NCI-H2081 treated with DMSO at 0.1 percent for 48 hours (cell line): ENCODE measurements around the gene JARID2.
"Not testable (repeated sequence)": the region's sequence is repeated elsewhere in the genome, so short reads cannot be mapped to it uniquely, and the experiment has no call there.

Source experiments
- DNase-seq: peaks from one replicate; lab custom pipeline; 2025; lab: John Stamatoyannopoulos, UW

Gene JARID2

DNA sequence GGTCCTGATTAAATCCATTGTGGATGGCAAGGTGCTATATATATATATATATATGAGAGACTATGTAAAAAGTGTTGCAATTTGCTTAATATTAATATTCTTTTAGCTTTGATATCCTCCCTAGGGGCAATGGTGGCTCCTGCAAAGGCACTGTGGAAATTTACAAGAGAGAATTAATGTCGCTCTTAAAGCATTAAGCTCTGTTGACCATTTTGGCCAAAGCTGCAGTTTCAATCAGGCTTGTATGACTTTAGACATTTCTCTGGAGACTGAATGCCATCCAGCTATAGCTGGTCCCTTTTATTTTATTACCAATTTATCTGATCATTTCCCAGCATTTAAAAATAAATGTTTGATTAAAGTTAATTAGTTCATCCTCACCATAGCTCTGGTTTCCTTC lies 155.3 kb downstream of the JARID2 start:
- no peak for DNase-seq

DNA sequence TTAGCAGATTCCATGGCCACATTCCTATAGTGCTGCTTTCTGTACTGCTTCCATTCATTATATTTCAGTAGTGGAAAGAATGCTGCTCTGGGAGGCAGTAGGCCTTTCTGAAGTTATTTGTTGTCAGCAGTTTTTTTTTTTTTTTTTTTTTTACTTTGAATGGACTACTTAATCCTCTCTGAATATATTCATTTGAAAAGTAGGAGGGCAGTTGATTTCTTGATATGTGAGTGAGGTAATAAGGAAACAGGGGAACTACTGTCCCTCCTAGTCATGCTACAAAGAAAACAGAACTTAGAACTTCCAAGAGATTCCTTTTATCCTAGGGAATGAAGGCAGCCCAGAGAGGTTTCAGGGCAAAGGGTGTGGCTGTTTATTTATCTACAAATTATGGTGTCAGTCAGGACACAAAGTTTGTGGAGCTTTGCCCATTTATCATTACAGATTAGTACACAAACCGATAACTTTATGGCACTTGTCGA lies 155.9 kb downstream of the JARID2 start:
- no peak for DNase-seq

DNA sequence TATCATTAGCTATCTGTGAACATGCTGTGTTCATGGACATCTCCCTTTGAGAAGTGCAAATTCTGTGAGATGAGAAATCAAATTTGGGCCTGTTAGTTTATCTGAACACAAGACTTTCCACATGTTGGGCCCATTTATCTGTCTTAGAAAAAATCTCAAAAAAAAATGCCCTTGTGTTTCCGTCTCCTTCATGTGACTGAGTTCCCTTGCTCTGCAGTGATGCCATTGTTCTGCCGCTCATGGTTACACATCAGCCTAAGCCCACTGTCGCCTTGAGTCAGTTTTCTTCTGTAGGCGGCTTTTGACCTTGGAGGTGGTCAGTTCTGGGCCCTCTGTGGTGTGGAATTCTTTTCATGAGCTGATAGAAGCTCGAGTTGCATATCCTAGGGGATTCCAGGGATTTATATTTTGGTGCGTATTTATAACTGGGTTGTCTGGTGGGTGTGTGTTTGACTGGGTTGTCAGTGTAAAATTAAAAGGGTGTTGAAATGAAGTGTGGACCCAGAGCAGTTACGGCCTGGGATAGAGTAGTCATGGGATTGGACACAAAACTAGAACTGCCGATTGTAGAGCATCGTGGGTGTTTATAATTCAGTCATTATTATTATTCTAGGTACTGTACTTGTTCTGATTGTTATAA lies 156.7 kb downstream of the JARID2 start:
- DNase-seq: no peak

DNA sequence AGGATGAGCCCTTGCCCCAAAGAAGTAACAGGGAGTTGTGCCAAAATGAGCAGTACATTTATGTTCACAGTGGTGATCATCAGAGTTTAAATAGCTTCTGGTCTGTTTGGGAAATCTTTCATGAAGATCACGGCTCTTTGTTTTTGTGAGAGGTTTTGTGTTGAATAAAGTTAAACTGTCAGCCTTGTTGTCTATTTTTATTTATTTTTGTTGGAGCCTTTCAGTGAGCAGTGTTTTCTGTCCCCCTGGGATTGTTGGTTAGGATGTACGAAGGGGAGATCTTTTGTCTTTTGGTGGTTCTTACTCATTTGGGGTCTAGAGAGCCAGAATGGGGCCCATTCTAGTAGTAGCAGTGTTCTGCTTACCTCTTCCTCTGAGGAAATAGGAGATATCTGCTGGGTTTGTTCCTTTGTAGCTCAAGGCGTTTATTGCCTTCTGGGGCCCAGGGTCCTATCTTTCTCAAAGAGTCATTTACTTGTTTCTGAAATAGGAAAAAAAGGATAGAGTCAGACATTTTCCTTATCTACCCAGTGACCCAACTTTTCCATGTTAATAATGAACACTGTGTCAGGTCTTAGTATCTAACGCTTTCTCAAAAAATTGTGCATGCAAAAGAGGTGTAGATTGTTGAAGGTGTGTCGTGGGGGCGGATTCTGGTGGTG lies 157.4 kb downstream of the JARID2 start:
- DNase-seq: no peak

DNA sequence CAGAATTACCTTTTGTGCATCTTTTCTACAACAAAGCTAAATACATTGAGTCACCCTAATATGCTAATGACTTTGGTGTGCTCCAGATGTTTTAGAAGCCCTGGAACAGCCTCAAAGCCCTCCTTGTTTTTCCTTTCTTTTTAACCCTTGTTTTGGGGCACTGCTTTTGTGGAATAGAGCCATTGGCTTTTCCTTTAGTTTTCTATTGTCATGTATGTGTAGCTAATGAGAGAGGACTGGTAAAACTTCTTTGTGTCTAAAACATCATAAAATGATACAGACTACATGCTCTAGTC lies 158.8 kb downstream of the JARID2 start:
- no peak for DNase-seq

DNA sequence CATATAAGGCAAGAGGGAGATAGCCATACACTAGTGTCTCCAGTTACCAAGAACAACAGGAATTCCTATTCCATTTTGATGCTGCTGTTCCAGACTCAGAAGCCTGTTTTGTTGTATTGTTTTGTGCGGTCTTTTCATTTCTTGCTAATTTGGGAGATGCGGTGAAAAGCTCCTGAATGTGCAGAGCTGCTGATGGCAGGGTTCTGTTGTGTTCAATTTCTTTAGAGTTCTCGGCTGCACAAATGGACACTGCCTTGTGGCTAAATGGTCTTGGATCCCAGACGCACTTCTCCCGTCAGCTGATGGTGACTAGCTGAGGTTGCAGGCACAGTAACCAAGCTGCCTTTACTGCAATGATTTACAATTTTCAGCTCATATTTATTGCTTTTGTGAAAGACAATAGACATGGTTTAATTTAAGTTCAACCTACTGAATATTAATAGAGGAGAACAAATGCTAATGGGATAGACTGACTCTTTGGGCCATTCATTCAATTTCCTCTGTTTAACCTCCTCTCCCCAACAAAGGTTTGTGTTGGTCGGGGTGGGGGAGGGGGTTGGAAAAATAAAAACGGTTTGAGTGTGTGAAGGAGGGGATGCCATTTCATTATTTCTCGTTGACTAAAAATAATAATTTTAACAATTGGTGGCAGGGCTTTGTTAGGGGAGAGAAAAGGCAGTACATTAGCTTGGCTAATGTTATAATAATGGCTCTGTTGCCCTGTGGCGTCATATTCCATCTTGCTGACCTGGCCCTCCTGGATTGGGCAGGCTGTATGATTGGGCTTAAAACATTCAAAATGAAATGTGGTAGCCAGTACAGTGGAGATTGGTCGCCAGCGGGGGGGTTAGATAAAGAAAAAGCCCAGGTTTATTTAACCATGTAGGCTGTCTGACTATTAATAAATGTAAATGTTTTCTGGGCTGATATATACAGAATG lies 159.5 kb downstream of the JARID2 start:
- DNase-seq: no peak

DNA sequence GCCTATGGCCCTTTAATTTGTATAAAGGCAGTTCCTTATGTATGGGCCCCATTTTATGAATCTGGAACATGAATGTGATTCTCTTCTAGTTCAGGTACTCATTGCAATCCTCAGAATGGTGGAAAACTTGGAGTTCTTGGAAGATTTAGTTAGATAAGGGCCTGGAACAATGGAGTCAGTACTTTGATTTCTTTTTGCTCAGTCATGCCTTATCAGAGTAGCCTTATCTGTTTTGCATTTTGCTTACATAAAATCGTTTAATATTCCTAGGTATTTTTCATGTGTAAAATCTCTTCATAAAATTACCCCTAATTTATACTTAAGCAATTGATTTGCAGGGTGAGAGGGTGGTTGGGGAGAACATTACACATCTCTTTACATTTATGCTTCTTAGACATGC lies 160.6 kb downstream of the JARID2 start:
- no peak for DNase-seq

DNA sequence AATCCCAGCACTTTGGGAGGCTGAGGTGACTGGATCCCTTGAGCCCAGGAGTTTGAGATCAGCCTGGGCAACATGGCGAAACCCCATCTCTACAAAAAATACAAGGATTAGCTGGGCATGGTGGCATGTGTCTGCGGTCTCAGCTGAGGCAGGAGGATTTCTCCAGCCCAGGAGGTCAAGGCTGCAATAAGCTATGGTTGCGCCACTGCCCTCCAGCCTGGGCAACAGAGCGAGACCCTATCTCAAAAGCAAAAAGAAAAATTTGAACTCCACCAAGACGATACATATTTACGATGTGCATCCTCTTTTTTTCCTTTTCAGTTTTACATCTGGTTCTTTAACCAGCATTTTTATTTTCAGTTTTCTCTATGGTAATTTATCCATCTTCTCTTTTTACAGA lies 162.1 kb downstream of the JARID2 start:
- no peak for DNase-seq

DNA sequence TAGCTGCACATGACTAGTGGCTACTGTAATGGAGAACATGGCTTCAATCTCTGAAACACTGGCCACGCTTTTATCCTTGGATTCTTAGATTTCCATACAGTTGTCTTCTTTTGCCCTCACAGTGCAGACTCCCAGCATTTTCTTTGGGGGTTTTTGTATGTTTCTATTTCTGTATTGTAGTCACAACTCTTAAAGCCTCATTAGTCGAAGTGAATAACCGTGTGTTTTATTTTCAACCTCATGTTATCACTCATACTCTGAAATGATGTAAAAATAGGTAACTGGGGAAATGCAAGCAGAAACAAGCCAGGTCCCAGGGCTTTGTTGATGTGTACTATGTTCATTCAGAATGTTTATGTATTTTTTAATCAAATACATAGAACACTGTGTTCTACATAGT lies 162.9 kb downstream of the JARID2 start:
- DNase-seq: no peak

DNA sequence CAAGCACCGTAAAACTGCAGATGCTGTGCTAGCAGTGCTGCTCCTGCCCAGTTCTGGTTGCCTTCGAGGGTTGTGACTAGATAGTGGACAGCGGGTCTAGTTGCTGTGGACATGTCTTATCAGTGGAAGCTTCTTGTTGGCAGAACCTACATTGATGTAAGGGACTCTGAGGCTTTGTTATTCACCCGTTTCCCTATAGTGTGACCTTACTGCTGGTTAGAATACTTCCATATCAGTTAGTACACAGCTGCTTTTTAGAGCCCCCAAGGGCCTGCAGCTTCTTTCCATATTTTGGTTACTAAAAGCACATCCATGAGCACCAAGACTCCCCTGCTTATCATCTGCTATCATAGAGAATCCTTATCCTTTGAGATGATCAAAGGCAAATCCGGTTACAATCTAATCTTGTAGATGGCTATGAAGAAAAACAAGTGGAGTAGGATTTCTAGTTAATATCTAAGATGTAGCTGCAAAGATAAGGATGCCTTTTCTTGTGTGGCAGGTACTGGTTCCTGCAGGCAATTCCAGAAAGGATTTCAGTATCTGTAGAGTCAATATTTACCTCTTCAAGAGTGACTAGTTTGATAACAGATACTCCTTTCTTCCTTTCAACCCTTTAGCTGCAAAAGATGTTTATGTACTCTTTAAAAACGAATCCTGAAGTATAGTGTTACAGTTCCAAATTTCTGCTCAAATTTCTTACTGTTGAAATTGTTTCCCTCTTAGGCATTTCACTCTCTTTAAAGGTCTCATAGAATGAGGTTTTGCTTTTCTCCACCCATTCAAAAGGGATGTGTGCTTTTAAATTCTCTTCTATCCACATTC lies 163.6 kb downstream of the JARID2 start:
- no peak for DNase-seq

DNA sequence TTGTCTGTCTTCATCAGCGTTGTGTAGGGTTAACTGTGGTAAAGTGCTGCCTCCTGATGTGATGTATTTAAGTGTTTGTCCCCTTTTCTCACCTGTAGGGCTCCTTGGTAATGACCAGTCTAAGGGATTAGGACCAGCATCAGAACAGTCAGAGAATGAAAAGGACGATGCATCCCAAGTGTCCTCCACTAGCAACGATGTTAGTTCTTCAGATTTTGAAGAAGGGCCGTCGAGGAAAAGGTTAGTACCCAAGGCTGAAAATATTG lies 164.2 kb downstream of the JARID2 start:
- no peak for DNase-seq

DNA sequence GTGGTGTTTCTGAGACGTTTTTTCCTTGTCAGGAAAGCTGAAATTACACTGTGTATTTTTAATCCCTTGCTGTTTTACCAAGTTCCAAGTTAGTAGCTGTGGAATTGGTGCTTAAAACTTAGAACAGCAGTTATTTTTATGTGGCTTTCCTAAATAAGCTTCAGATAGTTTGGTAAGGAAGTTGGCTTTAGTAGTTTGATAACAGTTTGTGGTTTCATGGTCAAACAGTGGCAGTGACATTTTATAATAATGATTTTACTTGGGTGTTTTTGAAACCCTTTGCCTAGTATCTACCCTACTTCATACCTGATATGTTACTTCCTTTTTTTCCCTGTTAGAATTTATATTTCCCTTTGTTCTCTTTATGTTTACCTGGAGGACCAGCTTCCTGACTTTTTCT lies 164.9 kb downstream of the JARID2 start:
- DNase-seq: no peak

DNA sequence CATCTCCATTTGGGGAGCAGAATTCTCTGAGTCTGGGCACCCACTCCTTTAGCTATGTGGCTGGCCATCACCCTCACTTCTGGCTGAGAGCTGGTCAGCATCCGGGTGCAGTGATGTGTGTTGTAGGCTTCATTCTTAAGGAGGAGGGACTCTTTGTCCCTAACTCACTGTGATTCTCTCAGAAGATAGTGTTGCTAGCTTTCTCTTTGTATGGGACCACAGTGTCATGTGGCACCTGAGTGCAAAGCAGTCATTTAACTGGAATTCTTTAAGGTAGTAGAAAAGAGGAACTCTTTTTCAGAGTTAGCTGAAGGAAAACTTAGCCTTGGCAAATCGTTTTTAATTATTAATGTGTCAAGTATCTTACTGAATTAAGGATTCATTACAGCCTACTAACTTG lies 165.9 kb downstream of the JARID2 start:
- no peak for DNase-seq

DNA sequence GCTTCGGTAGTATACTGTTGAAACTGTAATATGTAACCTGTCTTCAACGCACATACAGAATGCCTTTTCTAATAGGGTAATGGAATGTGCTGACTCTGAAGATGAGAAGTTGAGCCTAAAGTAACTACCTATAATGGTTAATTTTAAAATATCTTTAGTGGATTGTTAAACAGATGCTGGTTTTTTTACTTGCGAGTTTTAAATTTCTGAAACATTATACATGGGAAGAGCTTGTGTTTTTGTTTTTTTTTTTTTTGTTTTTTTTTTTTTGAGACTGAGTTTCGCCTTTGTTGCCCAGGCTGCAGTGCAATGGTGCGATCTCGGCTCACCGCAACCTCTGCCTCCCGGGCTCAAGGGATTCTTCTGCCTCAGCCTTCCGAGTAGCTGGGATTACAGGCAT lies 166.9 kb downstream of the JARID2 start:
- DNase-seq: no peak

DNA sequence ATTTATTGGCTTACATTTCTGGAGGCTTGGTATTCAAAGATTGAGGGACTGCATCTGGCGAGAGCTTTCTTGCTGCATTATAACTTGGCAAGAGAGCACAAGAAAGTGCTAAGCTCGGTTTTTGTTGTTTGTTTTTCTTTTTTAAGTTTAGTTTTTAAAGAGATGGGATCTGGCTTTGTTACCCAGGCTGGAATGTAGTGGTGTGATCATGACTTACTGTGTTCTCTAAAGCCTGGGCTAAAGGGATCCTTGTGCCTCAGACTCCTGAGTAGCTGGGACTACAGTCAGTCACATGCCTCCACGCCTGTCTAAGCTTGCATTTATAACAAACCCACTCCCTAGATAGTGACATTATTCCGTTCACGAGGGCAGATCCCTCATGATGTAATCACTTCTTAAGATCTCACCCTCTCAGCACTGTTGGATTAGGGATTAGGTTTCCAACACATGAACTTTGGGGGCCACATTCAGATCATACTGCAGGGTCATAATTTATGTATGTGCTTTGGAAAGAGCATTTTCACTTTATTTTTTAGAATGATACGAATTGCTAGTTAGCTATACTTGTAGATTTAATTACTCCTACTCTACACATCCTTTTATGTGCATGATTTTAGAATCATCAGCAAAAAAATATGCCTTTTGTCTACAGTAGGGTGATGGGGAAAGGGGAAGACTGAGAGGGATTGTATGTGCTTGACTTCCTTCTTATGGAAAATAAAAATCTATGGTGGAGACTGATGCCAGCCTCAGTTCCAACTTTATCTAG lies 167.8 kb downstream of the JARID2 start:
- no peak for DNase-seq

DNA sequence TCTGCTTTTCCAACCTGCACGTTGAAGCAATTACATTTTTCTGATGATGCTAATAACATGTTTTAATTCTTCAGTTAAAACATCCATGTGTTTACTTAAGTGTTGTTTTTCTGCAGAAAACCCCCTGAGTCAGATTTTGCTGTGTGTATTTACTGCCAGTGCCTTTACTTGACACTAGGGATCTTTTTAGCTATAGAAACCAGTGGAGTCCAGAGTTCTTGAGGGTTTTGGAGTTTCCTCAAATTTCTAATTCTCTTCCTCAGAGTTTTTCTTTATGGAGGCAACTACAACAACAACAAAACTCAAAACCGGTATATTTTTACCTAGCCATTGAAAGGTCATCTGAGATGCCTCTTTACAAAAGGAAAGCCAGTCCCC lies 168.4 kb downstream of the JARID2 start:
- no peak for DNase-seq

DNA sequence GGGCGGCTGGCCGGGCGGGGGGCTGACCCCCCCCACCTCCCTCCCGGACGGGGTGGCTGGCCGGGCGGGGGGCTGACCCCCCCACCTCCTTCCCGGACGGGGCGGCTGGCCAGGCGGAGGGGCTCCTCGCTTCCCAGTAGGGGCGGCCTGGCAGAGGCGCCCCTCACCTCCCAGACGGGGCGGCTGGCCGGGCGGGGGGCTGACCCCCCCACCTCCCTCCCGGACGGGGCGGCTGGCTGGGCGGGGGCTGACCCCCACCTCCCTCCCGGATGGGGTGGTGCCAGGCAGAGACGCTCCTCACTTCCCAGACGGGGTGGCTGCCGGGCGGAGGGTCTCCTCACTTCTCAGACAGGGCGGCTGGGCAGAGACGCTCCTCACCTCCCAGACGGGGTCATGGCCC lies 169.8 kb downstream of the JARID2 start:
- not testable (repeated sequence) for DNase-seq

DNA sequence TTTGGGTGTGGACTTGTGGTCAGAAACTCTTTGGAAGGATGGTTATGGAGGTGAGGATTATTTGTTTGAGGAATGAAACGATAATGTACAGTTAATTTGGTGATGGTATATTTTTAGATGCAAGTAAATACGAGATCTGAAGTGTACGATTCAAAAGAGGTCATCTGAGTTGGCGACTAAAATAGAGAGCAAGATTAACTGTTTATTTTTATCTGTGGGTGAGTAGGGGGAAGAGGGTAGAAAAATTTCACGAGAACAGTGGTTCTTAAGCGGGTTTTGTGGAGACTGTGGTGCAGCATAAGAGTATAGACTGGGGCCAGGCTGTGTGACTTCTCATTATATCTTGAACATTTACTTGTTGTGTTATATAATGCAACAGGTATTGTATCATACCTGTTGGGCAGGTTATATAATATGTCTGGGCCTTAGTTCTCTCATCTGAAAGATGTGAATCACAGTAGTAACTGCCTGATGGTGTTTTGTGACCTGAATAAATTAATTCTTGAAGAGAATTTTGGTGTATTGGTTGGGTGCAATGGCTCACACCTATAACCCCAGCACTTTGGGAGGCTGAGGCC lies 171.2 kb downstream of the JARID2 start:
- no peak for DNase-seq

DNA sequence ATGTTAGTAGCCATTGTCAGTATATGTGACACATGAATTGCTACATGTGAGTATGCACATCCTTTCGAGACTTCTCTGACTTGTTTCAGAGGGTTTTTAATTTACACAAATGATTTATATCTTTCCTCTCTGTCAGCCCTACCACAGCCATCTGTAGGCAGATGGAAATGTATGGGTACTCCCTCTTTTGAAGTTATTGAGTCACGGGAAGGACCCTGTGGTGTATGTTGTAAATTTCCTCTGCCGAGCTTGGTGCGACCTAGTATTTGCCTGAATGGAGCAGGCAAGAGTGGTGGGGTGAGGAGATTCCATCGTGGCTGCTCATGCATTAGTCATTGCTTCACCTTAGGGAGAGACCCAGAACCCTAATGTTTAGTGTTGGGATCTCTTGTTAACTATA lies 171.9 kb downstream of the JARID2 start:
- no peak for DNase-seq

DNA sequence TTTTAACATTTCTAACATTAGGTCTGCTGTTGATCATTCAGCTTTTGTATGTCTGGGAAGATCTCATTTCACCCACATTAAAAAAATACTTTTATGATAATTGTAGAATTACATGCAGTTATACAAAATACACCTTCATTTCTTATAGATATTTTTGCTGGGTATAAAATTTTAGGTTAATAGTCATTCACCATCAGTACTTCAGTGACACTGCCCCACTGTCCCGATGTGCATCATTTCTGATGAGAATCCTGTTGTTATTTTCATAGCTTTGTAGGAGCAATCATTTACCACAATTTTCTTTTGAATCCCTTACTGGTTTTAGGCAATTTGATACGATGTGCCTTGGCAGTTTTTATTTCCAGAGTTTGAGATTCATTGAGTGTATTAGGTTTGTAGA lies 173.6 kb downstream of the JARID2 start:
- no peak for DNase-seq

DNA sequence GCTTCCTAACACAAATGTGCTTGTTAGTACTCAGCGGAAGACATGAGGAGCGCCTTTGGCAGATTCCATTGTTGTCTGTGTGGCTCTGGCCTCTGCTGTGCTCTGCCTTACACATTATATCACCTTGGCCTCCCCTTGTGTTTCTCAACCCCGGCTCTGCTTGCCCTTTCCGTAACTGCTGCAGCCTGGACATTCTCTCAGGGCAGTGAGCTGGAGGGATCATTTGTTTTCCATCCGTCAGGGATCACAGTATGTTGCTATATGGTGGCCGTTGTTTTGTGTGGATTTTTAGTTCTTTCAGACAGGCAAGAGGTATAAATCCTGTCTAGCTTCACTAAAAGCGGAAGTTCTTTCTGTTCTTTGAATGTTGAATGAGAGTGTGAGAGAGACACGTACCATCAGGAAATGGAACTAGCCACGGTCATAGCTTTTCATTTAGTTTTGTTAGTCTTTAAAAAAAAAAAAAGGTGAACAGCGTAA lies 175.1 kb downstream of the JARID2 start:
- DNase-seq: no peak
